H1 (cell line): Measurements from ENCODE around the gene GALNTL6. TPM values are rescaled to one million over a fixed set of nuclear protein-coding genes. Genes with fewer than 3 reads are reported as not detected.

Experiments used
- CTCF ChIA-PET: fragments of 300-600 bp; sonication (Branson Sonifier 250); formaldehyde crosslinking; loops from one replicate; lab custom pipeline; 2021; ENCODE audit not compliant: partially characterized antibody; lab: Charles Lee
- POLR2A ChIA-PET: fragments of 300-600 bp; sonication (Branson Sonifier 250); formaldehyde crosslinking; loops from one replicate; lab custom pipeline; 2021; ENCODE audit warnings: inconsistent platforms; ENCODE audit not compliant: partially characterized antibody; lab: Charles Lee
- DNase-seq, 2 experiments: peaks; one replicate each; pipeline versions ENCODE4 v3.0.0 to v3.0.0-alpha.2; 2010 to 2022; ENCODE audit warnings: low spot score in 2 of 2, low read depth in 1 of 2, mixed read lengths in 1 of 2
- FAIRE-seq: peaks from 2 replicates; lab custom pipeline; 2011; peaks lifted over from hg19 to GRCh38; lab: Jason Lieb, UNC
- H2AFZ ChIP-seq: 2 replicates; pipeline ENCODE4 v1.8.1; 2012; ENCODE audit warnings: low read length, inconsistent platforms
- H2AK5ac ChIP-seq: 2 replicates; pipeline ENCODE4 v1.6.1; 2013; ENCODE audit warnings: low read depth, low read length
- H2BK120ac ChIP-seq: replicated peaks from 2 replicates; pipeline ENCODE3; 2013; ENCODE audit warnings: low read depth, low read length, inconsistent platforms
- H2BK12ac ChIP-seq: 2 replicates; pipeline ENCODE4 v1.6.1; 2013; ENCODE audit warnings: low read depth, low read length
- H2BK15ac ChIP-seq: 2 replicates; pipeline ENCODE4 v1.6.1; 2013; ENCODE audit warnings: low read length
- H2BK20ac ChIP-seq: 2 replicates; pipeline ENCODE4 v1.6.1; 2013; ENCODE audit warnings: low read length
- H2BK5ac ChIP-seq: 2 replicates; pipeline ENCODE4 v1.6.1; 2013; ENCODE audit warnings: low read depth, low read length
- H3K14ac ChIP-seq: 2 replicates; pipeline ENCODE4 v1.6.1; 2013; ENCODE audit warnings: inconsistent platforms; ENCODE audit not compliant: insufficient read length
- H3K18ac ChIP-seq: 2 replicates; pipeline ENCODE4 v1.6.1; 2013; ENCODE audit warnings: low read length; ENCODE audit errors: extremely low read depth
- H3K23ac ChIP-seq: 2 replicates; pipeline ENCODE4 v1.6.1; 2013; ENCODE audit warnings: inconsistent platforms; ENCODE audit not compliant: insufficient read length
- H3K23me2 ChIP-seq: 2 replicates; pipeline ENCODE4 v1.6.1; 2013; ENCODE audit warnings: low read depth, low read length
- H3K27ac ChIP-seq: 2 replicates; pipeline ENCODE4 v1.6.1; 2011; ENCODE audit warnings: low read depth, low read length, inconsistent platforms
- H3K27me3 ChIP-seq, 4 experiments: replicated peaks in 1 of 4; 1 replicate in 1 of 4; 2 replicates in 3 of 4; pipeline versions ENCODE4 v1.6.1 to v1.8.1; 2011 to 2013; ENCODE audit warnings: low read length in 3 of 4, mild to moderate bottlenecking in 3 of 4, inconsistent platforms in 2 of 4, mixed read lengths in 2 of 4, moderate library complexity in 1 of 4; ENCODE audit not compliant: control insufficient read depth in 3 of 4, insufficient read depth in 3 of 4; ENCODE audit errors: extremely low read depth in 1 of 4
- H3K36me3 ChIP-seq, 4 experiments: 2 replicates each; pipeline versions ENCODE4 v1.6.1 to v1.8.1; 2011 to 2013; ENCODE audit warnings: mild to moderate bottlenecking in 4 of 4, low read length in 3 of 4, moderate library complexity in 2 of 4, control low read depth in 1 of 4, inconsistent platforms in 1 of 4; ENCODE audit not compliant: insufficient read depth in 4 of 4, control insufficient read depth in 2 of 4
- H3K4ac ChIP-seq: replicated peaks from 2 replicates; pipeline ENCODE3; 2013; ENCODE audit warnings: low read length, low read depth, mixed read lengths, inconsistent platforms; ENCODE audit not compliant: insufficient read length
- H3K4me1 ChIP-seq, 4 experiments: replicated peaks in 1 of 4; 1 replicate in 1 of 4; 2 replicates in 3 of 4; pipeline versions ENCODE4 v1.6.1 to v1.8.1; 2011 to 2013; ENCODE audit warnings: low read length in 3 of 4, inconsistent platforms in 2 of 4, mixed read lengths in 1 of 4; ENCODE audit not compliant: insufficient read depth in 4 of 4, control insufficient read depth in 3 of 4
- H3K4me2 ChIP-seq, 2 experiments: 2 replicates each; pipeline versions ENCODE4 v1.6.1 to v1.8.1; 2011 to 2013; ENCODE audit warnings: low read depth in 2 of 2, low read length in 2 of 2, control low read depth in 1 of 2, inconsistent platforms in 1 of 2, mild to moderate bottlenecking in 1 of 2; ENCODE audit not compliant: insufficient read depth in 1 of 2
- H3K4me3 ChIP-seq, 4 experiments: fragments of 200-600, 300-600 bp in 1 of 4; sonication (generic), shearing (Covaris generic), sonication (Bioruptor Twin) in 1 of 4; 2 replicates each; pipeline versions ENCODE4 v1.5.1 to v1.8.1; 2011 to 2016; ENCODE audit warnings: low read length in 4 of 4, low read depth in 3 of 4, control low read depth in 2 of 4, inconsistent platforms in 2 of 4, mild to moderate bottlenecking in 2 of 4, mixed read lengths in 1 of 4, moderate library complexity in 1 of 4; ENCODE audit not compliant: insufficient read depth in 2 of 4; ENCODE audit errors: extremely low read depth in 1 of 4
- H3K56ac ChIP-seq: replicated peaks from 2 replicates; pipeline ENCODE3; 2013; ENCODE audit warnings: low read depth, mild to moderate bottlenecking, mixed read lengths, low read length, inconsistent platforms; ENCODE audit not compliant: insufficient read length
- H3K79me1 ChIP-seq: 2 replicates; pipeline ENCODE4 v1.6.1; 2013; ENCODE audit warnings: low read depth, low read length, control low read depth
- H3K79me2 ChIP-seq, 2 experiments: 2 replicates each; pipeline versions ENCODE4 v1.6.1 to v1.8.1; 2012 to 2013; ENCODE audit warnings: low read length in 2 of 2, mild to moderate bottlenecking in 2 of 2, inconsistent platforms in 1 of 2; ENCODE audit not compliant: insufficient read depth in 2 of 2, control insufficient read depth in 1 of 2
- H3K9ac ChIP-seq, 4 experiments: replicated peaks in 1 of 4; 1 replicate in 1 of 4; 2 replicates in 3 of 4; pipeline versions ENCODE4 v1.6.1 to v1.8.1; 2011 to 2013; ENCODE audit warnings: low read depth in 3 of 4, low read length in 3 of 4, control low read depth in 2 of 4, mild to moderate bottlenecking in 2 of 4, moderate library complexity in 2 of 4, inconsistent platforms in 1 of 4; ENCODE audit errors: extremely low read depth in 1 of 4
- H3K9me3 ChIP-seq, 2 experiments: 2 replicates each; pipeline versions ENCODE4 v1.6.1 to v1.8.1; 2012 to 2013; ENCODE audit warnings: mild to moderate bottlenecking in 2 of 2, moderate library complexity in 2 of 2, control low read depth in 1 of 2, inconsistent platforms in 1 of 2, low read depth in 1 of 2, low read length in 1 of 2, mixed read lengths in 1 of 2; ENCODE audit not compliant: insufficient read depth in 2 of 2
- H4K20me1 ChIP-seq, 2 experiments: replicated peaks in 1 of 2; 2 replicates each; pipeline versions ENCODE3 to v1.8.1; 2011 to 2013; ENCODE audit warnings: inconsistent platforms in 2 of 2, low read length in 2 of 2, mild to moderate bottlenecking in 1 of 2; ENCODE audit not compliant: insufficient read depth in 2 of 2, control insufficient read depth in 1 of 2
- H4K5ac ChIP-seq: 2 replicates; pipeline ENCODE4 v1.6.1; 2013; ENCODE audit warnings: low read length, low read depth, mixed read lengths, inconsistent platforms; ENCODE audit not compliant: insufficient read length
- H4K8ac ChIP-seq: 2 replicates; pipeline ENCODE4 v1.8.0; 2013; ENCODE audit warnings: mild to moderate bottlenecking, moderate library complexity, low read length, inconsistent platforms; ENCODE audit not compliant: insufficient read depth; ENCODE audit errors: extremely low read depth
- H4K91ac ChIP-seq: replicated peaks from 2 replicates; pipeline ENCODE3; 2013; ENCODE audit warnings: low read length, mixed read lengths, inconsistent platforms; ENCODE audit not compliant: insufficient read length
- ASH2L ChIP-seq: fragments of 200-600, 300-600 bp; sonication (generic); IDR thresholded peaks from one replicate; pipeline ENCODE4 v1.7.1; 2017; ENCODE audit warnings: low read length
- BACH1 ChIP-seq: IDR thresholded peaks from 2 replicates; pipeline ENCODE4 v1.6.1; 2012; ENCODE audit warnings: low read length, improper control_type of control experiment
- BRCA1 ChIP-seq: IDR thresholded peaks from 2 replicates; pipeline ENCODE4 v1.6.1; 2012; ENCODE audit warnings: low read depth, low read length, improper control_type of control experiment
- CHD1 ChIP-seq: IDR thresholded peaks from 2 replicates; pipeline ENCODE4 v1.6.1; 2012; ENCODE audit warnings: low read depth, low read length, improper control_type of control experiment
- EP300 ChIP-seq, 2 experiments: IDR thresholded peaks; 1 replicate in 1 of 2; 2 replicates in 1 of 2; pipeline ENCODE4 v1.6.1; 2011 to 2012; ENCODE audit warnings: low read depth in 2 of 2, low read length in 2 of 2, mild to moderate bottlenecking in 2 of 2, borderline replicate concordance in 1 of 2, inconsistent platforms in 1 of 2, moderate library complexity in 1 of 2
- HDAC6 ChIP-seq: IDR thresholded peaks from one replicate; pipeline ENCODE4 v1.7.1; 2012; ENCODE audit warnings: low read depth, mild to moderate bottlenecking, inconsistent platforms, low read length, moderate library complexity
- NANOG ChIP-seq: IDR thresholded peaks from 2 replicates; pipeline ENCODE4 v1.6.1; 2011; ENCODE audit warnings: low read length, low read depth, mild to moderate bottlenecking, inconsistent platforms; ENCODE audit not compliant: insufficient read depth, poor library complexity, severe bottlenecking
- PHF8 ChIP-seq: fragments of 200-600 bp; sonication (generic); conservative IDR thresholded peaks from 2 replicates; pipeline ENCODE4 v1.7.1; 2012; ENCODE audit warnings: low read depth, mild to moderate bottlenecking, inconsistent platforms, low read length, moderate library complexity
- POU5F1 ChIP-seq: IDR thresholded peaks from 2 replicates; pipeline ENCODE4 v1.6.1; 2011; ENCODE audit warnings: low read depth, mild to moderate bottlenecking, low read length, moderate library complexity
- RBBP5 ChIP-seq: IDR thresholded peaks from 2 replicates; pipeline ENCODE4 v1.7.1; 2012; ENCODE audit warnings: low read depth, mild to moderate bottlenecking, inconsistent platforms, low read length, moderate library complexity, borderline replicate concordance
- TAF1 ChIP-seq: IDR thresholded peaks from 2 replicates; pipeline ENCODE4 v1.6.1; 2011; ENCODE audit warnings: mild to moderate bottlenecking, low read depth, low read length
- TEAD4 ChIP-seq: IDR thresholded peaks from 2 replicates; pipeline ENCODE4 v1.6.1; 2012; ENCODE audit warnings: low read depth, low read length, inconsistent platforms, mixed read lengths
- WGBS, 2 experiments: shearing (Covaris generic) in 1 of 2; methylation state at CpG; one replicate each; pipeline versions ENCODE4 v1.1.6 to v1.1.7; 2013 to 2015; ENCODE audit warnings: low lambda C conversion rate in 2 of 2, mixed read lengths in 2 of 2, inconsistent platforms in 1 of 2, low coverage in 1 of 2, missing lambda C conversion rate in 1 of 2; ENCODE audit not compliant: insufficient replicate concordance in 2 of 2, insufficient coverage in 1 of 2, insufficient read length in 1 of 2; ENCODE audit errors: extremely low coverage in 1 of 2, missing lambda C conversion rate in 1 of 2; 5-methylcytosine and 5-hydroxymethylcytosine counted together
- polyA plus RNA-seq, 7 experiments: library from polyadenylated mRNA; depleted of rRNA in 3 of 7; stranded (reverse) in 5 of 7; unstranded in 2 of 7; fragments of >200 nt in 5 of 7; fragments of 200-250 nt in 2 of 7; gene quantifications; 1 replicate in 5 of 7; 2 replicates in 1 of 7; 4 replicates in 1 of 7; pipeline versions ENCODE4 v1.2.1 to v1.2.3, GENCODE V29; 2011 to 2013; ENCODE audit warnings: missing spikeins in 2 of 7, mixed read lengths in 2 of 7
- total RNA-seq: library from RNA; stranded (reverse); fragmentation: NEBNext Ultra II Directional; extraction: Animal tissue kit (Norgen Biotek cat#: 25700); gene quantifications from 2 replicates; pipeline ENCODE4 v1.2.1, GENCODE V29; 2021

The GALNTL6 gene
- total and polyA plus RNA-seq, 2 of the 8 experiments (the other 6 are each of a cell fraction or from before 2014, with no cell fraction given) = 0.03 to 0.32 TPM

- H2BK12ac ChIP-seq = no peak overlapping the region
- no peak overlapping the region for H3K9ac ChIP-seq
- H3K4me3 ChIP-seq = no peak overlapping the region
- no peak for TF ChIP-seq HDAC6
- TF ChIP-seq ASH2L = no peak
- no peak for TF ChIP-seq CHD1
- TF ChIP-seq RBBP5 = no peak
- TF ChIP-seq EP300 (IDR thresholded peaks at IDR 0.05; ENCODE audit: borderline replicate concordance in 1 of 2, low read depth in 2 of 2, low read length in 2 of 2) = no peak
- TF ChIP-seq PHF8 = no peak
- TF ChIP-seq POU5F1 = no peak
- no peak for TF ChIP-seq BACH1
- TF ChIP-seq TAF1 = no peak
- no peak for TF ChIP-seq NANOG
- no peak for TF ChIP-seq TEAD4
- no peak for TF ChIP-seq BRCA1
- no peak for DNase-seq
- H3K27ac ChIP-seq = no peak overlapping the region
- no peaks in the 10 kb centered on the region; a peak in 2 of 8 replicates for H3K36me3 ChIP-seq
- H3K23me2 ChIP-seq = no peaks in the 10 kb centered on the region
- no peak overlapping the region for H2BK5ac ChIP-seq
- H2AFZ ChIP-seq = no peak overlapping the region
- H3K79me1 ChIP-seq = no peaks in the 10 kb centered on the region
- no peak overlapping the region for H4K8ac ChIP-seq
- H3K56ac ChIP-seq = no peak overlapping the region
- H3K18ac ChIP-seq = no peak overlapping the region
- ChIA-PET POLR2A (no interaction called here), CTCF (no interaction called here)
- no peaks in the 10 kb centered on the region for H3K4me1 ChIP-seq
- no peak overlapping the region for H4K5ac ChIP-seq
- H3K27me3 ChIP-seq = no peaks in the 10 kb centered on the region
- FAIRE-seq = no peak
- H2BK15ac ChIP-seq = no peak overlapping the region
- H3K9me3 ChIP-seq = peaks cover 6 to 12% of the 10 kb centered on the region in 2 experiments; a peak in 3 of 4 replicates
- no peak overlapping the region for H2BK20ac ChIP-seq
- no peak overlapping the region for H3K4ac ChIP-seq
- no peaks in the 10 kb centered on the region for H3K79me2 ChIP-seq
- H4K20me1 ChIP-seq = no peaks in the 10 kb centered on the region
- no peak overlapping the region for H2AK5ac ChIP-seq
- H4K91ac ChIP-seq = no peak overlapping the region
- H3K14ac ChIP-seq = no peak overlapping the region
- no peak overlapping the region for H3K4me2 ChIP-seq
- no peak overlapping the region for H2BK120ac ChIP-seq
- 93% methylated on average over 5 of the region's 5 CpGs; no CpG with 5 or more reads in 1 of the 2 experiments for WGBS, 2 experiments
- no peak overlapping the region for H3K23ac ChIP-seq
Observed at GRCh38 chr4:171779301-171779700, 33.9 kb upstream of the GALNTL6 start.
